GM18858 (cell line): ENCODE measurements around the gene RC3H1.

Experiments
- ATAC-seq: cut with Tn5 transposase; IDR thresholded peaks from one replicate; pipeline ENCODE4 v1.9.1; 2021; ENCODE audit not compliant: unreplicated experiment

The RC3H1 gene

DNA sequence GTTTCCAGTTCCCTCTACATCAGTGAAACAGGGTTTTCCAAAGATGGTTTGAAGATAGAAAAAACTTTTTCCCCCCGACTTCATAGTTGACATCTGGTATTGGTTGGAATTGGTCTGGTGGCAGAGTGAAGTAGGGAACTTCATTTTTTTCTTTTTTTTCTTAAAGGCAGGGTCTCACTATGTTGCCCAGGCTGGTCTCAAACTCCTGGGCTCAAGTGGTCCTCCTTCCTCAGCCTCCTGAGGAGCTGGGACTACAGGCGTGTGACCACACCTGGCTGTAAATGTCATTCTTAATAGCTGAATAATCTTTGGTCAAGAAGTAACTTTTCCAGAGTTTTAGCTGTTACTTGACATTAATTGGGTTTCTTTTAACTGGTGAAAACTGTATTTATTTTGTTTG lies 132.3 kb downstream of the RC3H1 start:
- no peak for ATAC-seq

- ATAC-seq = no peak
These were observed 133.4 kb downstream of the RC3H1 start for GRCh38 chr1:173888749-173889148.

DNA sequence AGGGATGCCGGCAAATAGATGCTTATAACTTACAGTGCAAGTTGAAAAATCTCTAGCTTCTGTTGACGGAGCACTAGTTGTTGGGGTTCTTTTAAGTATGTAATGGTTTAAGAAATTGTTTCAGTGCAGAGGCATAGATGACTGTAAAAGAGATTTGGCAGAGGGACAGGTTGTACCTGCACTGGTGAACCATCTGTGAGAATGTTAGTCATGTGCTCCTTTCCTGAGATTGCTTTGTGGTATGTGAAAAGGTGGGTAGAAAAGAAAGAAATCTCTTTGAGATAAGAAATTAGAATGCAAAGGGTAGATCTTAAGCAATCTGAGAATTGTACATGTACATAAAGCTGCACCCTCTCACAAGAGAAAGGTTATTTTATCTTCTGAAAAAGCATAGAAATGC lies 134.5 kb downstream of the RC3H1 start:
- no peak for ATAC-seq

GRCh38 chr1:173886746-173887611 lies 135.2 kb downstream of the RC3H1 start:
- ATAC-seq = no peak

DNA sequence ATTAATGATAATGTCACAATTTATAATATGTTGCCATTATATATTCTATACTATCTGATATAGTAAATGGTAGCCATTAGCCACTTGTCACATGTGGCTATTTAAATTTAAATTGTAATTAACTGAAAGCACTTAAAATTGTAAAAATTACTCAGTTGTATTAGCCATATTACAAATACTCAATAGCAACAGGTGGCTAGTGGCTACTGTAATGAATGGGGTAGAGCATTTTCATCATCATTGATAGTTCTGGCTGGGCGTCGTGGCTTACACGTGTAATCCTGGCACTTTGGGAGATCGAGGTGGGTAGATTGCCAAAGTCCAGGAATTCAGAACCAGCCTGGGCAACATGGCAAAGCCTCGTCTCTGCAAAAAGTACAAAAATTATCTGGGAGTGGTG lies 137.5 kb downstream of the RC3H1 start:
- ATAC-seq = no peak
